Measurements from ENCODE around the gene PTX4.

PTX4 gene

GRCh38 chr16:1455190-1456171 is 33.3 kb downstream of the PTX4 start:
- TF ChIP-seq MYC (IDR thresholded peaks at IDR 0.05; ENCODE audit: low read depth, low read length) = no peak
- no peak for TF ChIP-seq MAX (IDR thresholded peaks at IDR 0.05; ENCODE audit: low read depth, low read length)
- TF ChIP-seq CTCF (IDR thresholded peaks at IDR 0.05; ENCODE audit: low read depth, low read length) = no peak
- no peak for TF ChIP-seq POLR2A (IDR thresholded peaks at IDR 0.05; ENCODE audit: extremely low read depth, insufficient read length)
- DNase-seq (ENCODE audit: low read depth) = no peak
- H3K4me3 ChIP-seq (ENCODE audit: low read depth, low read length) = no peak overlapping the region

- DNase-seq (ENCODE audit: low read depth) = no peak
- TF ChIP-seq MAX (IDR thresholded peaks at IDR 0.05; ENCODE audit: low read depth, low read length) (no peak), CTCF (IDR thresholded peaks at IDR 0.05; ENCODE audit: low read depth, low read length) (no peak), MYC (IDR thresholded peaks at IDR 0.05; ENCODE audit: low read depth, low read length) (no peak), POLR2A (IDR thresholded peaks at IDR 0.05; ENCODE audit: extremely low read depth, insufficient read length) (no peak)
- no peak overlapping the region for H3K4me3 ChIP-seq (ENCODE audit: low read depth, low read length)
Observed at GRCh38 chr16:1454561-1454960, 34.2 kb downstream of the PTX4 start.

GRCh38 chr16:1453316-1453715 is 35.4 kb downstream of the PTX4 start:
- no peak for DNase-seq (ENCODE audit: low read depth)
- TF ChIP-seq POLR2A (IDR thresholded peaks at IDR 0.05; ENCODE audit: extremely low read depth, insufficient read length) (no peak), MAX (IDR thresholded peaks at IDR 0.05; ENCODE audit: low read depth, low read length) (no peak), MYC (IDR thresholded peaks at IDR 0.05; ENCODE audit: low read depth, low read length) (no peak), CTCF (IDR thresholded peaks at IDR 0.05; ENCODE audit: low read depth, low read length) (no peak)
- no peak overlapping the region for H3K4me3 ChIP-seq (ENCODE audit: low read depth, low read length)

- no peak overlapping the region for H3K4me3 ChIP-seq (ENCODE audit: low read depth, low read length)
- DNase-seq (ENCODE audit: low read depth) = no peak
- TF ChIP-seq CTCF (IDR thresholded peaks at IDR 0.05; ENCODE audit: low read depth, low read length) (no peak), POLR2A (IDR thresholded peaks at IDR 0.05; ENCODE audit: extremely low read depth, insufficient read length) (no peak), MAX (IDR thresholded peaks at IDR 0.05; ENCODE audit: low read depth, low read length) (no peak), MYC (IDR thresholded peaks at IDR 0.05; ENCODE audit: low read depth, low read length) (no peak)
Observed at GRCh38 chr16:1452530-1452929, 36.2 kb downstream of the PTX4 start.

- DNase-seq (ENCODE audit: low read depth) = no peak
- TF ChIP-seq MAX (IDR thresholded peaks at IDR 0.05; ENCODE audit: low read depth, low read length) (no peak), CTCF (IDR thresholded peaks at IDR 0.05; ENCODE audit: low read depth, low read length) (no peak), MYC (IDR thresholded peaks at IDR 0.05; ENCODE audit: low read depth, low read length) (no peak), POLR2A (IDR thresholded peaks at IDR 0.05; ENCODE audit: extremely low read depth, insufficient read length) (no peak)
- H3K4me3 ChIP-seq (ENCODE audit: low read depth, low read length) = no peak overlapping the region
Observed at GRCh38 chr16:1451702-1452392, 36.9 kb downstream of the PTX4 start.
